Tibial artery (tissue), 4 donors: ENCODE measurements around the gene CELF5.

Source experiments
- DNase-seq, 2 donors: peaks; one replicate each; pipeline ENCODE4 v3.0.0-alpha.2; 2019
- H3K27ac ChIP-seq, 2 donors: fragments of 200-600 bp; sonication (generic) in 1 of 2; 1 replicate in 1 of 2; 2 replicates in 1 of 2; pipeline ENCODE4 v1.5.1; 2018 to 2019; ENCODE audit warnings: mild to moderate bottlenecking in 1 of 2
- H3K27me3 ChIP-seq, 2 donors: fragments of 200-600 bp; sonication (generic) in 1 of 2; one replicate each; pipeline versions ENCODE4 v1.5.1 to v1.6.0; 2016 to 2019
- H3K36me3 ChIP-seq, 3 donors: fragments of 200-600 bp; sonication (generic) in 2 of 3; one replicate each; pipeline ENCODE4 v1.5.1; 2016 to 2019; ENCODE audit warnings: mild to moderate bottlenecking in 2 of 3
- H3K4me1 ChIP-seq, 4 donors: fragments of 200-600 bp; sonication (generic) in 2 of 4; 1 replicate in 3 of 4; 2 replicates in 1 of 4; pipeline ENCODE4 v1.5.1; 2016 to 2019
- H3K4me3 ChIP-seq, 2 donors: fragments of 200-600 bp; sonication (generic) in 1 of 2; 1 replicate in 1 of 2; 2 replicates in 1 of 2; pipeline ENCODE4 v1.5.1; 2018 to 2019; ENCODE audit warnings: mild to moderate bottlenecking in 2 of 2
- H3K9me3 ChIP-seq, 3 donors: fragments of 200-600 bp; sonication (generic) in 1 of 3; one replicate each; pipeline ENCODE4 v1.5.1; 2016 to 2019
- intact Hi-C: fragments of 100-400 bp; cut with DNase I; formaldehyde crosslinking; loops from one replicate; pipeline ENCODE4 v1.15.0; 2023; ENCODE audit warnings: low total_unique reads
- TF ChIP-seq, protein P1 (sequence below), 2 experiments: fragments of 200-600 bp in 1 of 2; fragments of 450-650 bp in 1 of 2; IDR thresholded peaks; one replicate each; pipeline ENCODE4 v1.5.1; 2017 to 2019; ENCODE audit warnings: antibody characterized with exemption in 2 of 2, mild to moderate bottlenecking in 1 of 2, moderate library complexity in 1 of 2

Gene CELF5

DNA sequence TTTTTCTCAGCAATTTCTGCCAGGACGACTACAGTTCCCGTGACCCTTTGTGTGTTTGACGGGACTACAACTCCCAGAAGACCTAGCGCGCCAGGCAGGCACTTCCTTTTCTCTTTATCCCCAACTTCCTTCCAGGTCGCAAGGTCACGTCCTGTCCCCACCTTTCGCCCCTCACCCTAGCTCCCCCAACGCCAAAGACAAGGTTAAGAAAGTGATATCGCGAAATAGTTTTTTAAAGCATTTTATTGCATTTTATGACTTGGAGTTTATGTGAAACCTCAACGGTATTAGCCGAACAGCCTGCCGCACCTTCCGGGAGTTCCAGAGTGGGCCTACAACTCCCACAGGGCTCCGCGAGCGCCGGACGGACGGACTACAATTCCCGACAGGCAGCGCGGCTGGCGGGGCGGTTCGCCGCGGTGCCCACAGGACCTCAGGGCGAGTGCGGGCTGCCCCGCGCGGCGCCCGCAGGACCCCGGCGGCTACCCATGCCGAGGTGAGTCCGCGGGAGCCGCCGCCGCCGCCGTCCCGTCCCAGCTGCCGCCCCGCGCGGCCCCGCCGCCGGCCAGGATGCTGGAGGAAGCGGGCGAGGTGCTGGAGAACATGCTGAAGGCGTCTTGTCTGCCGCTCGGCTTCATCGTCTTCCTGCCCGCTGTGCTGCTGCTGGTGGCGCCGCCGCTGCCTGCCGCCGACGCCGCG, 38.9 kb upstream of the CELF5 start, which contains the start of gene NCLN:
NCLN (plus strand) TSS at position 470 of the 699 bp plus-strand sequence; CDS start at position 571, 101 bp downstream.
- H3K36me3 ChIP-seq = peaks cover 0 to 21% (median 9%) of the 10 kb centered on the region in 3 donors
- peak; percentile 94 to 96 for DNase-seq
- peaks cover 0 to 40% (median 25%) of the 10 kb centered on the region in 4 donors for H3K4me1 ChIP-seq
- peak within 1 kb of the TSS; percentile 77 to 99 for H3K4me3 ChIP-seq
- H3K27ac ChIP-seq = peak within 1 kb of the TSS; percentile 61 to 67
- intact Hi-C loops = loop anchor here (5.0 kb wide), 1 partner anchor 123 kb away; the partner anchor contains the start of gene TLE5
- no peaks in the 10 kb centered on the region for H3K27me3 ChIP-seq
- TF ChIP-seq, protein P1, sequence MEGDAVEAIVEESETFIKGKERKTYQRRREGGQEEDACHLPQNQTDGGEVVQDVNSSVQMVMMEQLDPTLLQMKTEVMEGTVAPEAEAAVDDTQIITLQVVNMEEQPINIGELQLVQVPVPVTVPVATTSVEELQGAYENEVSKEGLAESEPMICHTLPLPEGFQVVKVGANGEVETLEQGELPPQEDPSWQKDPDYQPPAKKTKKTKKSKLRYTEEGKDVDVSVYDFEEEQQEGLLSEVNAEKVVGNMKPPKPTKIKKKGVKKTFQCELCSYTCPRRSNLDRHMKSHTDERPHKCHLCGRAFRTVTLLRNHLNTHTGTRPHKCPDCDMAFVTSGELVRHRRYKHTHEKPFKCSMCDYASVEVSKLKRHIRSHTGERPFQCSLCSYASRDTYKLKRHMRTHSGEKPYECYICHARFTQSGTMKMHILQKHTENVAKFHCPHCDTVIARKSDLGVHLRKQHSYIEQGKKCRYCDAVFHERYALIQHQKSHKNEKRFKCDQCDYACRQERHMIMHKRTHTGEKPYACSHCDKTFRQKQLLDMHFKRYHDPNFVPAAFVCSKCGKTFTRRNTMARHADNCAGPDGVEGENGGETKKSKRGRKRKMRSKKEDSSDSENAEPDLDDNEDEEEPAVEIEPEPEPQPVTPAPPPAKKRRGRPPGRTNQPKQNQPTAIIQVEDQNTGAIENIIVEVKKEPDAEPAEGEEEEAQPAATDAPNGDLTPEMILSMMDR (IDR thresholded peaks at IDR 0.05) = no peak
- no peaks in the 10 kb centered on the region for H3K9me3 ChIP-seq

DNA sequence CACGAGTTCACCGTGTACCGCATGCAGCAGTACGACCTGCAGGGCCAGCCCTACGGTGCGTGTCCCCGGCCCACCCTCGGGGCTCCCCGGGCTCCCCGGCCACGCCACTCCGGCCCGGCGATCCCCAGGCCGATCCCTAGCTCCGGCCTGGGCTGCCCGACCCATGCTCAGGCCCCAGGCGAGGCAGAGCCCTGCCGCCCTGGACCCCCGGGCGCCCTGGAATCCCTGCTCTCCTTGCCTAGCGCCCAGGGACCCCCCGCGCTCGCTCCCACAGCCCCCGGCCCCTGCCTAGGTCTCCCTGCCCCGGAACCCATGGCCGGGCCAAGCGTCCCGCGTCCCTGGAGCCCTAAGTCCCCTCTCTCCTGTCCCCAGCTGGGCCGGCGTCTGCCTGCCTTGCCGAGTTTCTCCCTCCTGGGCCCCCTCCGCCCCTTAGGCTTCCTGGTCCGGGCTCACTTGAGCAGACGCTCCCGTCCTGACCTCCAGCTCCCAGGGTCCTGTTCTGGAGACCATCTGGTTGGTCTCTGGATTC, 38.2 kb upstream of the CELF5 start:
- no peaks in the 10 kb centered on the region for H3K9me3 ChIP-seq
- peak overlapping the region; percentile 61 to 67 for H3K27ac ChIP-seq
- intact Hi-C loops = loop anchor here (5.0 kb wide), 1 partner anchor 124 kb away; the partner anchor contains the start of gene TLE5

DNA sequence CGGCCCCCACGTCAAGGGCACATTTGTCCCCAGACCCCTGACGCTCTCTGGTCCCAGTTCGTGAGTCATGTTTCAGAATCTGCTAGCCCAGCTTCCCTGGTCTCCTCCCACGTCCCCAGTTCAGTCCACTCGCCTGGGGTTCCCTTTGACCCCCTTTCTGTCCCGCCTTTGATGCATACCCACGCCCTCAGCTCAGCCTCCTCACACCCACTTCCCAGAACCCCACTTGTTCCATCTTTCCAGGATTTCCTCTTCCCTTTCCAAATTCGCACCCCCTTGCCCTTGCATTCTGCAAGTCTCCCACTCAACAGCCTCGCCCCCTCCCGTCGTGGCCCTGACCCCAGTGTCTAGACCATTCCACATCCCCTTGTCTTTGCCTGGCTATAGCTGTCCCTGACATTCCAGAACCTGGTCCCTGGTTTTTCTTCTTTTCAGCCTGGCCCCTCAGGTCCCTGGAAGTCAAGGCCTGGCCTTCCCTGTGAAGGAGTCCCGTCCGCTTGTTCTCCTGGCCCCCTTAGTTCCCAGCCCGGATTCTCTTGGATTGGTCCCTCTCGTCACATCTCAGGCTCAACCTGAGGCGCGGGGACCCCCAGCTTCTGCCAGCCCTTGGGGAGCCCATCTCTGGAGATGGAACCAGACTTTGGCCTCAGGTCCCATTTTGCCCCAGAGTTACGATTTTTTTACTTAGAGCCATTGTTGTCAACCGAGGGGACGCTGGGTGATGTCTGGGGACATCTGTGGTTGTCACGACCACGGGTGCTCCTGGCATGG, 37.4 kb upstream of the CELF5 start:
- TF ChIP-seq, protein P1 (IDR thresholded peaks at IDR 0.05) = no peak
- no peaks in the 10 kb centered on the region for H3K27me3 ChIP-seq
- peak overlapping the region; percentile 77 to 99 for H3K4me3 ChIP-seq
- H3K9me3 ChIP-seq = no peaks in the 10 kb centered on the region
- no peak for DNase-seq
- H3K36me3 ChIP-seq = peaks cover 0 to 26% (median 9%) of the 10 kb centered on the region in 3 donors
- H3K4me1 ChIP-seq = peaks cover 0 to 40% (median 25%) of the 10 kb centered on the region in 4 donors
- H3K27ac ChIP-seq = peak overlapping the region in 1 of 2 donors; percentile 61
- intact Hi-C loops = loop anchor here (5.0 kb wide), 1 partner anchor 125 kb away; the partner anchor contains the start of gene TLE5

More for the DNA sequence above, 38.2 kb upstream of the CELF5 start:
- Histone ChIP-seq H3K27me3 (no peaks in the 10 kb centered on the region), H3K4me3 (peak overlapping the region; percentile 77 to 99), H3K4me1 (peaks cover 0 to 40% (median 25%) of the 10 kb centered on the region in 4 donors), H3K36me3 (peaks cover 0 to 23% (median 9%) of the 10 kb centered on the region in 3 donors)
- DNase-seq = no peak
- TF ChIP-seq, protein P1 (IDR thresholded peaks at IDR 0.05) = no peak

DNA sequence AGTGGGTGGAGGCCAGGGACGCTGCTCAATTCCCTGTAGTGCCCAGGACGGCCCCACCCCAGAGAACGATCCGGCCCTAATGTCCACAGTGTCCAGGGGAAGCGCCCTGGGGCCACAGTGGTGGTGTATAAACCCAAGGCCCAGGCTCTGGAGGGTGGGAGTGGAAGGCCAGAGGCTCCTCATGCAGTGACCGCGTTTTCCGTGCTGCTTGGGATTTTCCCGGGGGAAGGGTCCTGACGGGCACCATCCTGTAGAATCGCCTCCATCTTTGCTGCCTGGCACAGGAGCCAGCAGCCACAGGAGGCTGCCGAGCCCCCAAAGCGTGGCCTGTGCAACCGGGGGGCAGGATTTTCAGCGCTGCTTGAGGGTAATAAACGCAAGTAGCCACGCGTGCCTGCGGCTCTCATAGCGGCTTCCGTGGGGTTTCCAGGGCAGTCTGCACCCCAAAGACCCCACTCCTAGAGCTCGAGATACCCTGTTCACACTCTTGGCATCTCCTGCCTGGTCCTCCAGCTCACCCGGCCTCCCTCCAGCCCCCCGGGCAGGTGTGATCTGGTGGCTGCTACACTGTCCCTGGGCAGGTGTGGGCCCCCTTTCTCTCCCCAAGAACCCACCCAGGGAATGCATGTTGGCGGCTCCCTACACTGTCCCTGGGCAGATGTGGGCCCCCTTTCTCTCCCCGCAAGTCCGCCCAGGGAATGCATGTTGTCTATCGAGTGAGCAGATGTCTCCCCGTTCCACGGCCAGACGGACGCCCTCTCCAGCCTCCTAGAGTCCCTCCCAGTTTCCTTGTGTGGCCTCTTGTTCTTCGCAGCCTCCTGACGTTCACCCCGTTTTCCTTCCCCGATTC, 36.6 kb upstream of the CELF5 start:
- Histone ChIP-seq H3K4me1 (peaks cover 0 to 40% (median 25%) of the 10 kb centered on the region in 4 donors), H3K36me3 (peaks cover 0 to 31% (median 9%) of the 10 kb centered on the region in 3 donors), H3K9me3 (no peaks in the 10 kb centered on the region), H3K4me3 (no peak overlapping the region), H3K27me3 (no peaks in the 10 kb centered on the region), H3K27ac (no peak overlapping the region)
- DNase-seq = no peak
- TF ChIP-seq, protein P1 (IDR thresholded peaks at IDR 0.05) = no peak
- intact Hi-C loops = loop anchor here (5.0 kb wide), 1 partner anchor 126 kb away; the partner anchor contains the start of gene TLE5
